NK-92 treated with Interleukin-12 subunit alpha and Interleukin-12 subunit beta, amount 100 ng/mL, for 24 hours (cell line): ENCODE data around the gene DDR2.
"Not testable (repeated sequence)": the region's sequence is repeated elsewhere in the genome, so short reads cannot be mapped to it uniquely, and the experiment has no call there.

Experiments
- DNase-seq: peaks from one replicate; lab custom pipeline; 2025; lab: John Stamatoyannopoulos, UW

Gene DDR2

DNA sequence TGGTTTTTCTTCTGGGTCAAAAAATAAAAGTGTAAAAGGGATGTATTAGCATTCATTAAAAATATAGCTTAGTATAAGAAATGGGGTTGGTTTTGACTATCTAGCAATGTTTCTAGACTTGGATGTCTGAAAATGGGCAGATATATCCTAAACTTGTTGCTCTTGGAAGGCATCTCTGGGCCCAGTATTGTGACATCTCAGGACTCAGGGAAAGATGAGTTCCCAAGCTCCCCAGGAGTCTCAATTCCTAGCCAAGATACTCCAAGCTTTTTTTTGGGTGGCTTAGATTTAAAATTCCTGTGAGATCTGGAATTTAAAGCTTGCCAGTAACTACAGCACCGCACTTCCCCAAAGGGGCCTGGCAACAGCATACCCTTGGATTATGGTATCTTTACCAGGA is 146.8 kb downstream of the DDR2 start:
- DNase-seq = no peak

DNA sequence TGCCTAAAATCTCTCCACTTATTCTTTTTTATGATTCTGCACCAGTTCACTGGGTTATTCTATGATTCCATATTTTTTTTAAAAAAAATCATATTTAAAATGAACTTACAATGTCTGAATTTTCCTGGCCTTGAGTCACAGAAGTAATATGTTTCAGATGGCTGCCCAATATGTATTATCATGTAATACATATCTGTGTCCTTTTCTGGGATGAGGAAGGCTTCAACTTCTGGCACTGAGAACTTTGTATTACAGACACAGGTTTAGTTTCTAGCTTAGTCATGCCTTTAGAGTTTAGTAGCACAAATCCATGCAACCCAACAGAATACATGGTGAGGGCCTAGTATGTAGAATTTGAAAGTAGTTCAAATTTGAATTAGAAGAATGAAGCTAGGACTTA is 150.4 kb downstream of the DDR2 start:
- no peak for DNase-seq

DNA sequence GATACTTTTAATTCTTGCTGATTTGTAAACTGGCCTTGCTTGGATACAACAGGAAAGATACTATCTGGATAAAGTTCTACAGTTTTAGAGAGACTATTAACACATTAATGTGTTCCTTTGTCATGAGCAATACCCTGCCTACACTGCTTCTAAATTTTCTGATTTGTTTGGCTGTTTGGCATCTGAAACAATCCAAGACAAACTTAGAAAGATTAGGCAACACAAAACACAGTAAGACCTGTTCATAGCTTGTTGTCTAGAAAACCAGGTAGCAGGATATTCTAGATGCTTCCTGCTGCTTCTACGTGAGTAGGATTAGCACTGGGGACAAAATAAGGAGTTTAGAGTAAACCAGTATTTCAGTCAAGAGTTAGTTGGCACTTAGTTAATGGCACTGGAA is 152.7 kb downstream of the DDR2 start:
- DNase-seq = not testable (repeated sequence)

DNA sequence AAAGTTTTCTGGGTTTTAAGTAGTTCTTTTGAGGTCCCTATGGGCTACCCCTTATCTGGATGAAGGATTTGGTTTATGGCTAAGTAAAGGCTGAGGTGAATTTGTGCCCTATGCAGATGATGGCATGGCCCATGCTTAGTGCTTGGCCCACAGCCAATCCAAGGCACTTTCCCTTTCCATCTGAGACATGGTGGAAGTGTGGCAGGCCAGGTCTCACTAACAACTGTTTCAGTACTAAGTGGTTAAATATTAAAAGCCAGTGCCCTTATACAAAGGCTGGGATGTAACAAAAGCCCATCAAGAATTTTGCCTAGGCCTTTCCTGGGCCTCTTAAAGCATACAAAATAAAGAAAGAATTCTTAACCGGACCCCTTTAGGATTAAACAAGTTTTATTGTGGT is 156.5 kb downstream of the DDR2 start:
- DNase-seq = not testable (repeated sequence)

- DNase-seq = peak; percentile 69
Observed at GRCh38 chr1:162790303-162790984, 158.2 kb downstream of the DDR2 start, which contains the start of gene HSD17B7. TSS of gene HSD17B7 (plus strand) at chr1:162790702. CDS start at chr1:162790801, 99 bp downstream.

DNA sequence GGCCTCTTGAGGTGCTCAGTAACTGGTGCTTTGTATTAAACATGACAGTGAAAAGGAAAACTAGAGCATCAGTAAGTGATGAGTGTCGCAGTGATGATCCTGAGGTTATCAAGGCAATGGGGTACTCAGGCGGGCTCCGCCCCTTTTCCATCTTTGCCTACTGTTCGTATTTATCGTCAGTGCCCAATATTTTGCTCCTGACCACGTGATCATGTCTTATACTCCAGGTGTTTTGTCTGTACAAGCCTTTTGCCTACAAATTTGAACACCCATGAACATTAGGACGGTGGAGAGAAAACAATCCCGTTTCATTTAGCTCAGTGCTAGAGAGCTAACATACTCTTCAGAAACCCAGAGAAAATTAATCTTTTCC is 158.7 kb downstream of the DDR2 start:
- not testable (repeated sequence) for DNase-seq

GRCh38 chr1:162794284-162794683 is 162.0 kb downstream of the DDR2 start:
- not testable (repeated sequence) for DNase-seq

GRCh38 chr1:162796617-162797279 is 164.5 kb downstream of the DDR2 start:
- not testable (repeated sequence) for DNase-seq

- DNase-seq = not testable (repeated sequence)
Observed at GRCh38 chr1:162799995-162800830, 167.9 kb downstream of the DDR2 start.

DNA sequence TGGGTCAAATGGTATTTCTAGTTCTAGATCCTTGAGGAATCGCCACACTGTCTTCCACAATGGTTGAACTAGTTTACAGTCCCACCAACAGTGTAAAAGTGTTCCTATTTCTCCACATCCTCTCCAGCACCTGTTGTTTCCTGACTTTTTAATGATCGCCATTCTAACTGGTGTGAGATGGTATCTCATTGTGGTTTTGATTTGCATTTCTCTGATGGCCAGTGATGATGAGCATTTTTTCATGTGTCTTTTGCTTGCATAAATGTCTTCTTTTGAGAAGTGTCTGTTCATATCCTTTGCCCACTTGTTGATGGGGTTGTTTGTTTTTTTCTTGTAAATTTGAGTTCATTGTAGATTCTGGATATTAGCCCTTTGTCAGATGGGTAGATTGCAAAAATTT is 175.2 kb downstream of the DDR2 start:
- not testable (repeated sequence) for DNase-seq

DNA sequence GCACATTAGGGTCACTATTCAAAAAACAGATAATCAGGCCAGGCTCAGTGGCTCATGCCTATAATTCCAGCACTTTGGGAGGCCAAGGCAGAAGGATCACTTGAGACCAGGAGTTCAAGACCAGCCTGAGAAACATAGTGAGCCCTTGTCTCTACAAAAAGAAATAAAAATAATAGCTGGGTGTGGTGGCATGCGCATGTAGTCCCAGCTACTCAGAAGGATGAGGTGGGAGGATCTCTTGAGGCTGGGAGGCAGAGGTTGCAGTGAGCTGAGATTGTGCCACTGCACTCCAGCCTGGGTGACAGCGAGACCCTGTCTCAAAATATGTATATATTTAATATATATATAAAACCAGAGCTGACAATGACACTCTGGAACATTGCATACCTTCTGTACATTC is 180.1 kb downstream of the DDR2 start:
- not testable (repeated sequence) for DNase-seq

DNA sequence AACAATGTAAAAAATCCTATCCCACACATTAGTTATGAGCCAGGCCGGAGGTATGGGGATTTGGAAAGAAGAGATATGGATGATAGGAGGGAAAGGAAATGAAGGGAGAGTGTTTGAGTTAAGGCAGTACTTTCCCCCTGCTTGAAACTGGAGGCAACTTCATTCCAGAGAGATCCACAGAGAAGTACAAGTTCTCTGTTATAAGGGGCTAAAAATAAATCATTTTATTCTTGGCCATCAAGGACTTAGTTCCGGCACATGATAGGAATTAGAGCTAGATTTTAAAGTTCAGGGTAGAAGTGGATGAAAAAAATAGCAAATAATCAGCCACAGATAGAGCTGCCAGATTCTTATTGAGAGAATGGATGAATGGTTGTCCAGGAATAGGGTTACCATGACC is 185.9 kb downstream of the DDR2 start:
- not testable (repeated sequence) for DNase-seq

GRCh38 chr1:162818666-162819065 is 186.4 kb downstream of the DDR2 start:
- DNase-seq = not testable (repeated sequence)

DNA sequence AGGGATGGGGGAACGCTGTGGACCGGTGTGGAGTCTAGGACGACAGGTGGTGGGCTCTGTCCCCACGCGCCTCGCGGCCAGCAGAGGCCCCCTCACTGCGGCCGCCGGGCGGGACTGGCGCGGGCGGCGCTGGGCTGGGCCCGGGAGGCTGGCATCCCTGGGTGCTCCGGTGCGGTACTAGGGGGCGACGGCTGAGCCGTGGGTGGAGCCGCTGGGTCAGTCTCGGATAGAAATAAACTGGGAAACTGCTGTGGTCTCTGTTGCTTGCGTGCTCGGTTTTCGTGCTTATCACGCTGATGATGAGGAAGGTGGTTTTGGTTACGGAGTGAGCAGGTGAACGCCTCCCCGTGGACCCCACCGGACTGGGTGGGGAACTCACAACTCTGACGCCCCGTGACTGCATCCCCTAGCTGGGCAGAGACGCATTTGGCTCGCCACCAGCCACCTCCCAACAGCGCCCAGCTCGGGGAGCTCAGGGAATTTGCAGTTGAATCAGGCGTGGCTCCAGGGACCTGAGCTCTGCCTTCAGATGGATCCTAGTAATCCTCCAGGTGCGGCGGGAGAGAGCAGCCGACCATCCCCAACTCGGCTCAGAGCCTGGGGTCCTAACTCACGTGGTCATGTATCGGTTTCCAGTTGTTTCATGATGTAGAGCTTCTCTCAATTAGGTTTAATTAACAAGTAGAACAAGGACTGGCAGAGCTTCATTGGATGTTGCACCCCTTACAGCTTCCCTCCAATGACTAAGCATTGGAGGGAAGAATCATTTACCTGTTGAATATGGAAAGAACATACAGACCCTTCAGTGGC is 190.3 kb downstream of the DDR2 start:
- no peak for DNase-seq

DNA sequence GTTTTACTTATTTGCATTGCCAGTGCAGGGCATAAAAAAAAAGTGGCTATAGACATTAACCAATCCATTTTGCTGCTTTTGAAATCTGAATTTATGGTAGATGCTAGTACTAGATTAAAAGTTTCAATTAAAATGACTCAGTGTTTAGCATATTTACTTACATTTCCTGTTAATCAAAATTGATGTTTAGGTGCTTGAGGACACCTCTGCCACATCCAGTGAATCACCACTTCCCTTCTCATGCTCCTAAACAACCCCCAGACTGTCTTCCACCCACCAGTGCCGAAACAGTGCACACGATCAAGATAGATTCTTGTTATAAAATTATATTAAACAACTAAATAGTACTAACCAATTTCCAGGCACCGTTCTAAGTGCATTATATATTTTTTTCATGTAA is 191.0 kb downstream of the DDR2 start:
- DNase-seq = peak; percentile 4

DNA sequence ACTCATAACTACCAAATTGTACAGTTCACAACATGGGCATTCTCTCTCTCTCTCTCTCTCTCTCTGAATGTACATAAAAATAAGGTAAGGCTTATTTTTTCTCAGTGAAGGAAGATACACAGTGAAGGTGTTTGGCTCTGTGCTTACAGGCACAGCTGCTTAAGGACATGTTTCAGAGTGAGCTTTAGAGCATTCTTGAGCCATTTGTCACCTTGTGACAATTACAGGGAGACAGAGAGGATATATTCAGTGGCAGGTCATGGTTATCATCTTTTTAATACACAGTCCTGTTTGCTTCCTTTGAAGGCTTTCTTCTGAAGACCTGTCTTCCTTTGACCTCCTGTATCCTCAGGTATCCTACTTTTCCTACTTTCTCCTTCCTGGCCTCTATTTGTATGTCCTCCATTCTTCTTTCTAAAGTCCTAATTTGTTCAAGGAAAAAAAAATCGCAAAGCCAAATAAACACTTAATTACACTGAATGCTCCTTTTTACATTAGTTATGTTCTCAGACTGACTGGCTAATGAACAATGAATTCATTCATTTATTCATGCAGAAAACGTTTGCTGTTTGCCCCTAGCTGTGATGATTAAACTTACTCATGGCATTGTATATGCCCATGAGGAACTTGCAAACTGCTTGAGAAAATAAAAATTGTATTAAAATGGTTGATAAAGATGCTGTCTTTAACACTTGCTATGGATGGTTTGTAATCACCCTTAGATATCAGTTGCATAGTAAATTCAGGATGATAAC is 191.7 kb downstream of the DDR2 start:
- no peak for DNase-seq

- DNase-seq = no peak
Observed at GRCh38 chr1:162829268-162829667, 197.0 kb downstream of the DDR2 start.

DNA sequence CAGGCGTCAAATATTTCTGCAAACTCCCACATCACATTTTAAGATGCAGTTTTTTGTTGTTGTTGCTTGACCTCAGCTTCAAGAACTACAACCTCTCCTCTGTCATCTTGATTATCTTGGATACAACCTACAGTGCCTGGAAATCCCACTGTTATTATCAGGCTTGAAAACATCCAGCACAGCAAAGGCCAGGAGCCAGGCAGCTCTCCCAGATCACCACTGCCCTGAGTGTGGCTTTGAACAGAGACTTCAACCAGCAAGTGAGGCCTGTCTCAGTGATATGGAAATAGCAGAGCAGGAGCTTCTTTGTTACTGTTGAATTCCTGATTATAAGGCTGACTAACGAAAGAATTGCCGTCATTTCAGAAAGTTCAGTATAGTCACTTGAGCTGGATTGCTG is 200.2 kb downstream of the DDR2 start:
- DNase-seq = no peak

DNA sequence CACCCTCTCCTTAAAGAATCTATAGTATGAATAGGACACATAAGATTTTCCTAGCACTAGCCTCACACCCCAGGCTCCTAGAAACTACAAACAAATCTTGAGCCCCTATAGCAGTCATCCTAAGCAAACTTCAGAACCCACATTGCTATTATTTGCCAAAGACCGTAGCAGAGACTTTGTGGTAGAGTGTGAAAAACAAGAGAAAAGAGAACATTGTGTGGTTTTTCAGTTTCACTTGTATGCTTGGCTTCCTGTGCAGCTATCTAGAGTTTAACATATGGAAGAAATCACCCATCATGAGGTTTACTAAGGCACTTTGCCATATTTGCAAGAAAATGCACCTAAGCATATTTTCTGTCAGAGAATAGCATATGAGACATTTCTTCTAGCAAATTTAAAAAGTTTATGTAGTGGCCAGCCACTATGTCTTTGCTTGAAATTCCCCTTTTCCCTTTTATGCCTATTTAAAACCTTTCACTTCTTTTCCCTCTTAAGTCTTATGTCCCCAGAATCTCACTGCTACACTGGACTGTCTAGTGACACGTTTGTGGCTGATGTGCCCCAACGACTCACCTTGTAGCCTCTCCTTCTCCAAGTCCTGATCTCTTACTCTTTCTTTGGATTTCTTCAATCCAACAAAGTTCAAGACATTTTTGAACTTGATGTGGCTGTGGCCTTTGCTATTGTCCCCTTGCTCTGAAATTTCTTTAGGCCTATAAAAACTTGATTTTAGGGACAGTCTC is 203.1 kb downstream of the DDR2 start:
- no peak for DNase-seq
